Stimulated activated CD4-positive, alpha-beta T cell treated with anti-CD3 and anti-CD28 coated beads, Interleukin-4, amount 100 ng/mL, for 48 hours (primary cell): ENCODE measurements around the gene DCAF4.

Experiments
- DNase-seq, 2 donors: peaks; one replicate each; pipeline ENCODE4 v3.0.0-alpha.2; 2020; ENCODE audit warnings: low read depth in 2 of 2

Gene DCAF4, protein sequence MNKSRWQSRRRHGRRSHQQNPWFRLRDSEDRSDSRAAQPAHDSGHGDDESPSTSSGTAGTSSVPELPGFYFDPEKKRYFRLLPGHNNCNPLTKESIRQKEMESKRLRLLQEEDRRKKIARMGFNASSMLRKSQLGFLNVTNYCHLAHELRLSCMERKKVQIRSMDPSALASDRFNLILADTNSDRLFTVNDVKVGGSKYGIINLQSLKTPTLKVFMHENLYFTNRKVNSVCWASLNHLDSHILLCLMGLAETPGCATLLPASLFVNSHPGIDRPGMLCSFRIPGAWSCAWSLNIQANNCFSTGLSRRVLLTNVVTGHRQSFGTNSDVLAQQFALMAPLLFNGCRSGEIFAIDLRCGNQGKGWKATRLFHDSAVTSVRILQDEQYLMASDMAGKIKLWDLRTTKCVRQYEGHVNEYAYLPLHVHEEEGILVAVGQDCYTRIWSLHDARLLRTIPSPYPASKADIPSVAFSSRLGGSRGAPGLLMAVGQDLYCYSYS

DNA sequence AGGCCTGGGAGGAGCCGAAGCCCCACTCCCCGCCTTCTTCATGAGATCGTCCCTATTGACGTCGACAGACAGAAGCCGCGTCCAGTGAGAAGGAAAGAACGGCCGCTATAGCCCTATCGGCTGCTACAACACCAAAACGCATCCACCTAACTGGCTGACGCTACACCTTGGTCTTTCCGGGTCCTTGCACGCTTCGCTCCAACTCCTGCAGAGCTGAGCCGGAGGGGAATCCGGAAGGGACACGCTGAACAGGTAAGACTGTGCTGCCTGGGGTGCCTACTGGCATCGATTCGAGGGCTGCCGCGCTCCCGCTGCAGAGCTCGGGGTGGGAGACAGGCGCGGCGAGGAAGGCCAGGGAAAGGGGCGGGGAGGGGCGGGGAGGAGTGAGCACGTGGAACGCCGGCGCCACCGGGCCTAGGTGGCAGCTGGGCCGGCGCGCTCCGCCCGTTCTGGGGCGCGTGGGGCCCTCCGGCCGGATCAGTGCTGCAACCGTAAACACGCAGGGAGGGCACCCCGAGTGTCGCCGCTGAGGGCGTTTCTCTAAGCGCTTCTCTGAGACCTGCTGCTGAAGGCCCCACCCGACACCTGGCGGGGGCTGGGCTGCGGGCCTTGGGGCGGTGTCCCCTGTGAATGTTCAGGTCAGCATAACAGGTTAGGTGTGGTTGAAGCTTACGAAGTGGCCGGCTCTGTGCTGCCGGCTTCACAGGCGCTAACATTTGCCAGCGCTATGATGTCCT lies at the start of gene DCAF4:
Gene DCAF4 (plus strand): TSS at position 173 of the 737 bp plus-strand sequence. CDS start 11,515 bp downstream, outside the sequence.
- peak; percentile 87 to 92 for DNase-seq

DNA sequence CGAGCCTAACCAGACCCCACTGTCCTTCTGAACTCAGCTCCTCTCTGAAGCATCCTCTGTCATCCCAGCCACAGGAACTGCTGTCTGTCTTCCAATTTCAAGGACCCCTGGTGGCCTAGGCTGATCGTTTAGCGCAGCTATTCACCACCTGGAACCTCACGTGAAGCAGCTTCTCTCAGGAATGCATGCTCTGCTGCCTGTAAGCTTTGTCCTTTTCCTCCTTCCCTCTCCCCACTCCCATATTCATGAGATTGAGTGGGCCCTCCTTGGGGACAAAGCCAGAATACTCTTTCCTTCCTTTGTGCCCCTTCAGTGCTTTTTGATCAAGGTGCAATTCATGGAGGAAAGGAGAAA lies 49.6 kb upstream of the DCAF4 start:
- no peak for DNase-seq

DNA sequence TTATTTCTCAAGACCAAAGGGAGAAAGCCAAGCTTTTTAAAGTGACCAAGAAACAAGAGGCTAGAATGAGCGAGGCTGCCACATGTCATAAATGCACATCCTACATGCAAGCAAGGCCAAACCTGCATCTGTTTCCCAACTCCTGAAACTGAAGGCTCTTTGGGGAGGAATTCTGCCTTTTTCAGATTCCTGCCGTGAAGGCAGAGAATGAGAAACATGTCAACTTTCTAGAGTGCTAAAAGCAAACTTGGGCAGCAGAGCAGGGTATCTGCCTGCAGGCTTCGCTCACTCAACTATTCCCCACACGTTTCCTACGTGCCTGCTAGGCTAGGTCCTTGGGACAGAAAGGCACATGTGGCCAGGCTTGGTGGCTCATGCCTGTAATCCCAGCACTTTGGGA lies 47.5 kb upstream of the DCAF4 start:
- DNase-seq, result no peak

DNA sequence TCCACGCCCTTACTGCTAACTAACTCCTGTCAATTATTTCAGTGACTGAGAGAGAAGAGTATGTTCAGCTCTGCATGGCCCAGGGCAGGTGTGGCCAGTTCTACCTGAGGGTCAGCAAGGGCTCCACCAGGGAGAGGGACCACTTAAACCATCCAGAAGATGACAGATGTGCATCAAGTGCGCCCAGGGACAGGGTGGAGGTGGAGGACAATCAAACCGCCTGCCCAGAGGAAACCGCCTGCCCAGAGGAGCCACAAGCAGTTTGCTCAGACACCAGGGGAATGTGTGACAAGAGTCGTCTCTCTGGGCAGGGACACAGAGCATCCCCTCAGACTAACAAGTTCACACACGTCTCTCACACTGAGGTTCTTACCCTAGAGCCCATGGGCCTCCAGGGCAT lies 46.8 kb upstream of the DCAF4 start:
- DNase-seq, result no peak

DNA sequence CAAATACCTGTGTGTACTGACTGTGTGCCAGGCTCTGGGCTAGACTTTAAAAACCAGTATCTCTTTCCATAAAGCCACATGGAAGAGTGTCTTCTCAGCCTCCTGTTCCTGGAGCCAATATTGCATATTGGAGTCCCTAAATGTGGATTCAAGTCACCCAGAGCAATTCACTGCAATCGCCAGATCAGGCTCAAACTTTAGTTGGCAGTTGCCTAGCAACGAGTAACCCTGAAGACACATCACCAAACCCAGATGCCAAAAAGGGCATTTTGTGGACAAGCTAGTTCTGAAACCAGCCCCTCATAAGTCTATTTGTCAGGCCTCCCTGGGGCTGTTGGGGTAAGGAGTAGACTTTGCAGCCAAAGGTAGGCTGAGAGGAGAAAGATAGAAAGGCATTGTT lies 46.1 kb upstream of the DCAF4 start:
- no peak for DNase-seq

DNA sequence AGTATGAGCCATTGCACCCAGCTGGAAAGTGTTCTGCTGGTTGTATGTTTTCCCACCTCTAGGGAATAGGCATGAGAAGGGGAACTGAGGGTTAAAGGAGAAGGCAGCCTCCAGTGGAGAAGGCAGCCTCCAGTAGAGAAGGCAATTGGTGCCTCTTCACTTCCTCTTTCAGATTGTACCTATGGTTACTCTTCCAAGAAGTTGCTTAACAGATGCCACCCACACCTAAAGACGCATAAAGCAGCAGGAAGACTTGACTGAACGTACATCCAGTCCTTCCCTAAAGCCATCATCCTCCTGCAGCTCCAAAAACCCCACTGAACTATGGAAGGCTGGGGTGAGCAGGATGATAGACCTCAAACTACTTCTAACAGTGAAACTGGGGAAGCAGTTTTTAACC lies 45.4 kb upstream of the DCAF4 start:
- no peak for DNase-seq

DNA sequence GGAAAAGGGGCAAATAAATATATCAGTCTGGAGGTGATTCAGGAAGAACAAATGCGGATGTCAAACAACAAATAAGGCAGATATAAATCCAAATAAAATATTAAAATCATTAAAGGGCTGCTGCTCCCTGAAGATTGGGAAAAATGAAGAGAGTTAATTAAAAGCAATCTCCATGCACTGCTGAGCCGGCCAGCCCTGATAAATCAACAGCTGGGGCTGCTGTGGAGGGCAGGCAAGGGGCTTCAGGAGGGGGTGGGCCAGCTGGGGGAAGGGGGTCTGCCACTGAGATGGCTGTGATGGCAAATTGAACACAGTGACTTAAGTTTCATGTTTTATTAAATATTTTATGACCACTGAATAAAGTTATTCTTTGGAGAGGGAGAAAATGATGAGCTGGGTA lies 44.7 kb upstream of the DCAF4 start:
- no peak for DNase-seq

DNA sequence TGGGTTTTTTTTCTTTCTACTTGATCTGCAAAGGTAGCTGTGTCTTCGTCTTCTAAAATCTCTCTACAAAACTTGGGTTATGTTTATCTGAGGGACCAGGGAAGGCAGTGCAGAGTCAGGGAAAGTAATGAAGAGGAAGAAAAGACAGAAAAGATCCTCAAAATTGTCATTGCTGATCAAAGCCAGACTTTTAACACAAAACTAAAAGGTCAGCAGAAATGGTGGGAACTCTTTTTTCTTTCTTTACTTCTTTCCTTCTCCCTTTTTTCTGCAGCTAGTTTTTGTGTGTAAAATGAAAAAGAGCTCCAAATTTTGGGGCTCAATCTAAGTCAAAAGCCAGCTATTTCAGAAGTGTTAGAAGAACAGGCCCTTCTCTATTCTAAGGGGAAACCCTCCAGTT lies 44.2 kb upstream of the DCAF4 start:
- DNase-seq, result no peak

DNA sequence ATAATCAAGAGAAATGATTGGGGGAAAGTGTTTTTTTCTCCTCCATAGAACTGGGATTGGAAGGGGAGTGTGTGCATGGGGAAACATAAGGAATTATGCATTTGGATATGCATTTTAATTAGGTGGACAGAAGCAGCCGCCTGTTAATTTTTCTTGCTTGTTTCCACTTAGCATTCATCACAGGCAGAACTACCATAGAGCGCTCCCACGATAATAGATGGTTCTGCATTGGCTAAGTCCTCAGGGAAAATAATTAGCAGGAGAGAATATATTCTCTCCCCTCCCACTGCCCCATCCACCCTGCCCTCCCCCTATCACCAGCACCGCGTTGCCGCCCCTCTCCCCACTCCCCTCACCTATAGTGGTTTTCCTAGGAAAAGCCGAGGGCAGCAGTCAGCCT lies 43.8 kb upstream of the DCAF4 start:
- no peak for DNase-seq

DNA sequence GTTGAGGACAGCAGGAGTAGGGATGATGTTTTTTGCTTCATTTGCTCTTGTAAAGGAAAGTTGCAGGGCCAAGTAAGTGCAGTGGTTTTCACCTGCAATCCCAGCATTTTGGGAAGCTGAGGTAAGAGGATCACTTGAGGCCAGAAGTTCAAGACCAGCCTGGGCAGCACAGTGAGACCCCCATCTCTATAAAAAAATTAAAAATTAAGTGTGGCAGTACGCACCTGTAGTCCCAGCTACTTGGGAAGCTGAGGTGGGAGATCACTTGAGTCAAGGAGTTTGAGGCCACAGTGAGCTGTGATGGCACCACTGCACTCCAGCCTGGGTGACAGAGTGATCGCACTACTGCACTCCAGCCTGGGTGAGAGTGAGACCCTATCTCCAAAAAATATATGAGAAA lies 43.2 kb upstream of the DCAF4 start:
- DNase-seq, result no peak

DNA sequence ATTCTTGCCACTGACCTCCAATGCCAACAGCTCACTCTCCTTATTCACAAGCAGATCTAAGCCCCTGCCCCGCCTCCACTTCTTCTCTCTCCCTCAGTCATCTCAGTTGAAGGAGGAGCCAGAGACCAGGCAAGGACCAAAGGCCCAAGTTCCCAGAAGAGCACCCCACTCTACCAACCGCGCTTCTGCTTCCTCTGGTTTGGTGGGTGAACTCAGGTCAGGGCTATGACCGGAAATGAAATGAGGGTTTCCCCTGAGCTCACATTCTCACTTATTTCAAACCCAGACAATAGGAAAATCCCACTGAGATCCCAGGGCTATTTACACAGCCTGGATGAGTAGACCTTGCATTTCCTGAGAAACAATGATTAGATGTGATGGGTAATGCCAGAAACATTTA lies 42.3 kb upstream of the DCAF4 start:
- no peak for DNase-seq

DNA sequence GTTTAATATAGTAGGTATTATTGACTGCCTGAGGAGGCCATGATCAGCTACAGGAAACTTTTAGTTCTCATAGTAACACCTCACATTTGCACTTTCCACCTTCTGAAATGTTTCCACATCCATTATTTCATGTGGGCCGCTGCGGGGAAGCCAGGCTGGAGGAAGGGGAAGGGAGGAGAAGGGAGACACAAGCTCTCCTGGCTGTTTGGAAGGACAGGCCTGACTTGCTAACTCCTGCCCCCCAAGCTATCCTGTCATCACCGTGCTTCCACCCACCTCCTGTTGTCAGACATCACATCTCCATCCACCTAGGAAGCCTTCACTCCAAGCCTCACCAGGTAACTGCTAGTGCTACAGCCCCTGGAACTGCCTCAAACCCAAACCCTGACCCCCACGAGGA lies 41.9 kb upstream of the DCAF4 start:
- DNase-seq, result no peak

DNA sequence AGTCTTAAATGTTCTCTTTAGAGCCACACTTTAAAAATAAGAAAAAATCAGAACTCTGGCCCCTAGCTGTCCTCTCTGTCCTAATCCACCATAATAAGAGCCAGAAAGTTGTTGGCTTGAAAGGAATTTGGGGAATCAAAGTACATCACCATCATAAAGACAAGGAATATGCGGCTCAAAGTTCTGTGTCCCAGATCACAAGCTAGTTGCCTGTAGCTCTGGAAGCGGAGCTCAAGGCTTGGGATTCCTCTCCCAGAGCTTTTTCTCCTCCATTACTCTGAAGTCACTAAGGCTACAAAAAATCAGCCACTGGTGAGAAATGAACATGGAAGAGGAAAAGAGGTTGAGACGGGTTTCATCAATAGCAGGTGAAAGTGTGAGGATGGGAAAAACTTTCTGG lies 38.8 kb upstream of the DCAF4 start:
- DNase-seq, result no peak

DNA sequence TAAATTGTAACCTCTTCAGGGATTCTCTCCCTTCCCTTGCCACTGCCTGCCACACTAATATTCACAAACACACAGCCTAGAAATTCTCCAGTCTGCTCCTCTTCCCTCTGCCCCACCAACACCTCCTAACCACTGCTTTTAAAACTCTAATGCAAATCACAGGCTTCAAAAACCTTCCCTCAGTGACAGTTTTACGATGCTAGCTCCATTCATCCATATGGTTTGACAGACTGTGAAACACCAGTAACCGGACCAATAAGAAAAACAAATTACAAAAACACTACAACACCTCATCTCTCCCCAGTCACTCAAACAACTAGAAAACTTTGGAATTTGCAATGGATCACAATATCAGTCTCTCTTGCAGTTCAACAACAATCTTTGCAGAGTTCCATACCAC lies 38.1 kb upstream of the DCAF4 start:
- no peak for DNase-seq

DNA sequence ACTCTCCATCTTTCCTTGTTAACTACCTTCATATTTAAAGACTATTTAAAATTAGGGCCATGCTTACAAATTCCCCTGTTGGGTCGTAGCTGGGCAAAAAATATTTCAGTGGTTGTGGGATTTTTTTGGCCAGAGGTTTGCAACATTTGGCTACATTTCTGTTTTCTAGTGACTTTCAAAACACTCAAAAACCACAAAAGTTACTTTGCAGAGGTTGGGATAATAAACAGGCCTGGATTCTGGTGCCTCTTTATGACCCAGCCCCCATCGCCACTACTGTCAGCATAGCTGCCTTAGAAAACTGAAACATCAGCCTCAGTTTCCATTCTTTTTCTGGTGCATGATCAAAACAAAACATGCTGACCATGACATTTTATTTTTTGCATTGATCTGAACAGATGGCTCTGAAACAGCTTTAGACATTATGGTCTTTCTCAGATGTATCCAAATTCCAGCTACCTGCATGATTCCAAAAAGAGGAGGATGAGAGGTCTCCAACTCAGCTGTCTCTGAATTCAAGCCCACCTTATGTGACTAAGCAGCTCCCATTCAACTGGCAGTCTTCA lies 37.5 kb upstream of the DCAF4 start:
- no peak for DNase-seq

DNA sequence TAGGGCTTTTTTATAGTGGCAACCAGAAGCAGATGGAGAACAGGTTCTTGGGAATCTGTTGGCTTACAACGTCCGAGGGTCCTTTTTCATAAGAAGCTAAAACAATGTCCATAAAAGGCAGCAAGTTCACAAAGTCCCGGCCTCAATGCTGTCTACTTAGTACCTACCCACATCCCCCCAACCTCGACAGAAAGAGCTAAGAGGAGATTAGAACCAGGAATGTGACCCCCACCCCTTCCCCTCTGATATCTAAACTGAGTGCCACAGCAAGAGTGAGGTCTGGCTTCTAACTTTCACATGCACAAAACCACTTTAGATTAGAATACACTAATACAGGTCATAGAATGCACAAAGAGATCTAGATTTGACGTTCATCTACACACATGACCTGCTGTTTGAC lies 36.9 kb upstream of the DCAF4 start:
- no peak for DNase-seq

DNA sequence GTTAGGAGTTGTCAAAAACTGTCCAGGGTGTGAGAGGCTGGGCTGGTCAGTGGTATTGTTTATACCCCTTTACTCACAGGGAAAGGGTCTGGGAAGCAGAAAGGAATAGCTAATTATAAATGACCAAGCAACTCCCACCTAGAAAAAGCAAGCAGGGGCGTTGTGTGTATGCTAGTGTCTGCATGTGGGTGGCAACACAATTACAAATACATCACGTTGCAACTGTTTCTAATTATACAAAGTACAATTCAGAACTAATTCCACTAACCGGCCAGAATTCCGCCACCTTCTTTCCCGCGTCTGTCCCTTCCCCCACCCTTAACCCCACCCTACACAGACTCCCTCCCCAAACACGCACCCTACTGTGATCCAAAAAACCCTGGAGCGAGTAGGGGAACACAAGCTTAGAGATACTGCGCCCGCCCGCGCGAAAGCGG lies 34.6 kb upstream of the DCAF4 start:
- no peak for DNase-seq

DNA sequence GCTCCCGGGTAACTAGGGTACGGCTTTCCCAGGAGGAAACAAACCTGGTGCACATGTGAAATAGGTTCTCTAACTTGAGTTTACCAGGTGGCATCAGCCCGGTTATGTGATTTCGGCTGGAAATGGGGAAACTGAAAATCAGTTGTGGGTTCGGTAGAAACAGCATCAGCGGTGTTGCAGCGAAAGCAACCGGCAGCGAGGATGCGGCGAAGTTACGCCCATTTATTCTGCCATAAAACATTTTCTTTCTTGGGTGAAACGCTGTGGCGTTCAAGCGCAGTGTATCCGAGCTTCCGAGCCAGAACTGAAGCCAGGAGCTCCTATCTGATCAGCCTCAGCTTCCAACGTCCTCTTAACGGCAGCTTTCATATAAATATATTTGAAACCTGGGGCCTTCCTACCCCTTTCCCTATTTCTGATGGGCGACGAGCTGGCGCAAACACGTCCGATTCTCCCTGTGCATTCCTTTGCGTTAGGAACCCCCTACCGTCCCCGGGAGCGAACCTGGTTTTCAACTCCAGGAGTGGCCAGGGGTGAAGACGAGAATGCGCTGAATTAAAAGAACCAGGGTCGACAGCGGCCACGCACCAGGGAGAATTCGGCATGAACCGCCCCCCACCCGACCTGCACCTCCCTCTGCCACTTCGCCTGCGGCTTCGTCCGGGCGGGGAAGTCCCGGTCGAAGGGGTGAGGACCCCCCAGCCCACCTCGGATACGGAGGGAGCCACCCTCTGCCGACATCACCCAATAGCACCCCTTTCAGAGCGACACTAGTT lies 34.0 kb upstream of the DCAF4 start:
- no peak for DNase-seq

DNA sequence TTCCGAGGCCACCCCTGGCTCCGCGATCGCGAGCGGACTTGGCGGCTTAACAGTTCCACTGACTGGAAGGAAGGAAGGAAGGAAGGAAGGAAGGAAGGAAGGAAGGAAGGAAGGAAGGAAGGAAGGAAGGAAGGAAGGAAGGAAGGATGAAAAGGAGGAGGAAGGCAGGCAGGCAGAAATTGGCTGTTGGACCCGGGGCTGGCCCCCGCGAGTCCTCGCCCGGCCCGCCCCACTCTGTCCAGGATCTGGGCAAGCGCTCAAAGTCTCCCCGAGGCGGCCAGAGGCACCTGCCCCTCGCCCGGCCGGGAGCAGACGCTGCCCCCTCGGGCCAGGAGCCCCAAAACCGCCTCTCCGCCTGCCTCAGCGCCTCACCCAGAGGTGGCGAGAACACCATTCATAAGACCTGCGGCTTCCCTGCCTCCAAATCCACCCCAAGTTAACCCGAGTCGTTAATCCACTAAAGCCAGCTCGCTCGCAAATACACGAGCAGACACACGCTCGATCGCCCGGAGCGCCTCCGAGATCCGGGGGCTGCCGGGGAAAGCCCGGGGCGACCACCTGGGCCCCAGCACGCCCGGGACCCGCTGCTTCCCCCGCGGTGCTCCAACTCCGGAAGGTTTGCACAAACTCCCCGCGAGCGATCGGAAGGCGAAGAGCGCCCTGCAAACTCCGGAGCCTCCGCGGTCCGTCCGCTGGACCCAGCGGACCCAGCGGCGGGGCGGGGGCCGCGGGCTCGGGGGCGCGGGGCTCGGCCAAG lies 33.2 kb upstream of the DCAF4 start:
- DNase-seq, result no peak

DNA sequence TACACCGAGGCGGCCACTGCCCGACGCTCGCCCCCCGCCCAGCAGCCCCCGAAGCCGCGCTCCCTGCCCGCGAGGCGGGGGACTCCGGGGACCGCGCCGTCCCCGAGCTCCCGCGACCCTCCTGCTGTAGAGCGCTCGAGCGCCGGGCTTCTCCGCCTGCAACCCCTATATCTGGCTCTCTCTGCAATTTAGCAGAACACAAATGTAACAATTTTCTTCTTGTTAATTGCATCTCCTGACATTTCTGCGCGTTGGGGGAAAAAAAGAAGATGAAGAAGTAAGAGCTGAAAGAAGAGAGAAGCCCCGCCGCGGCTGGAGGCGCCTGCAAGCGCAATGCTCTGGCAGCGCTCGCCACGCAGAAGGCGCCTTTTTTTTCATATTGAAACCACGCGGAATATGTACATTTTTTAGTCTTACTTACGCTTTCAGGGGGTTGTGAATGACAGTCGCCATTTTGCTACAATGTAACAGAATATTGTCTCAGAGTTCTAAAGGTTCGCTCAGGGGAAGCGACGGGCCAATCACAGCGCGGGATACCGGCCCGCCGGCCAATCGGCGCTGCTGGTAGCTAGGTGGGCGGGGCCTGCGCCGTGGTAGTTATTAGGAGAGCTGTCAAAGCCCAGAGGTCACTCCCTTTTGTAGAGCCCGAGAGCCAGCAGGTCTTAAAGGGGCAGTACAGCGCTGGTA lies 32.5 kb upstream of the DCAF4 start, which contains the start of gene DPF3:
Gene DPF3 (minus strand): TSS at position 466 of the 687 bp plus-strand sequence. CDS start 13 bp downstream, at position 453.
- peak; percentile 88 to 90 for DNase-seq

DNA sequence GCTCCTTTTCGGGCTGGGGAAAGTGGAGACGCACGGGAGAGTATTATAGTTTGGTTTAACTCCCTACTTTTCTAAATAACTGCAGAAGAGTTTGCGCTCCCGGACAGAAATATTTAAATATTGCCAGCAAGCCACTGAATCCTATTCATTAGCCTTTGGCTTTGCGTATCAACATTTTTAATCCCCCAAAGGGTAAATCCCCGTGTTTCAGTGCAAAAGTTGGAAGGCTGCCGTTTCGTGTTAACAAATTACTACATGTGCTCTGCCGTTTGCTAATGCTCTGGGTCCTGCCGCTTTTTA lies 32.0 kb upstream of the DCAF4 start:
- DNase-seq, result no peak
